ENCODE data around the gene ANKRA2. TPM values are rescaled to one million over a fixed set of nuclear protein-coding genes. Genes with fewer than 3 reads are reported as not detected.

The ANKRA2 gene
- total RNA-seq, 1 donor from 2014 or later: 28.9 TPM

- no peak overlapping the region for H3K27ac Mint-ChIP-seq
- peaks cover 20% of the 10 kb centered on the region for H3K9me3 Mint-ChIP-seq
- no peak overlapping the region for H3K4me3 Mint-ChIP-seq
- no peaks in the 10 kb centered on the region for H3K4me1 Mint-ChIP-seq
- H3K36me3 Mint-ChIP-seq: no peaks in the 10 kb centered on the region
- TF ChIP-seq CTCF (IDR thresholded peaks at IDR 0.05; ENCODE audit: unreplicated experiment): no peak
- DNase-seq (ENCODE audit: low spot score in 2 of 2, unreplicated experiment in 2 of 2): no peak
- H3K27me3 Mint-ChIP-seq (ENCODE audit: low read depth): peaks cover 28% of the 10 kb centered on the region
These were observed 31.3 kb downstream of the ANKRA2 start for GRCh38 chr5:73534011-73534644.

- no peak for DNase-seq (ENCODE audit: low spot score in 2 of 2, unreplicated experiment in 2 of 2)
- H3K36me3 Mint-ChIP-seq: no peaks in the 10 kb centered on the region
- H3K27me3 Mint-ChIP-seq (ENCODE audit: low read depth): peaks cover 25% of the 10 kb centered on the region
- no peaks in the 10 kb centered on the region for H3K4me1 Mint-ChIP-seq
- TF ChIP-seq CTCF (IDR thresholded peaks at IDR 0.05; ENCODE audit: unreplicated experiment): no peak
- no peak overlapping the region for H3K27ac Mint-ChIP-seq
- H3K4me3 Mint-ChIP-seq: no peak overlapping the region
- H3K9me3 Mint-ChIP-seq: peaks cover 20% of the 10 kb centered on the region
These were observed 33.2 kb downstream of the ANKRA2 start for GRCh38 chr5:73532195-73532594.

- no peaks in the 10 kb centered on the region for H3K36me3 Mint-ChIP-seq
- no peaks in the 10 kb centered on the region for H3K4me1 Mint-ChIP-seq
- peaks cover 25% of the 10 kb centered on the region for H3K27me3 Mint-ChIP-seq (ENCODE audit: low read depth)
- DNase-seq (ENCODE audit: low spot score in 2 of 2, unreplicated experiment in 2 of 2): no peak
- TF ChIP-seq CTCF (IDR thresholded peaks at IDR 0.05; ENCODE audit: unreplicated experiment): no peak
- peaks cover 20% of the 10 kb centered on the region for H3K9me3 Mint-ChIP-seq
- no peak overlapping the region for H3K27ac Mint-ChIP-seq
- no peak overlapping the region for H3K4me3 Mint-ChIP-seq
These were observed 34.1 kb downstream of the ANKRA2 start for GRCh38 chr5:73531356-73531755.

GRCh38 chr5:73529081-73529480 is 36.4 kb downstream of the ANKRA2 start:
- Mint-ChIP-seq H3K4me1 (no peaks in the 10 kb centered on the region), H3K4me3 (no peak overlapping the region), H3K27me3 (ENCODE audit: low read depth) (peaks cover 25% of the 10 kb centered on the region), H3K27ac (no peak overlapping the region), H3K36me3 (no peaks in the 10 kb centered on the region), H3K9me3 (peaks cover 9% of the 10 kb centered on the region)
- TF ChIP-seq CTCF (IDR thresholded peaks at IDR 0.05; ENCODE audit: unreplicated experiment): no peak
- DNase-seq (ENCODE audit: low spot score in 2 of 2, unreplicated experiment in 2 of 2): no peak

GRCh38 chr5:73528248-73528647 is 37.2 kb downstream of the ANKRA2 start:
- Mint-ChIP-seq H3K27ac (no peak overlapping the region), H3K27me3 (ENCODE audit: low read depth) (peaks cover 24% of the 10 kb centered on the region), H3K4me3 (no peak overlapping the region), H3K9me3 (peaks cover 7% of the 10 kb centered on the region), H3K36me3 (no peaks in the 10 kb centered on the region), H3K4me1 (no peaks in the 10 kb centered on the region)
- DNase-seq (ENCODE audit: low spot score in 2 of 2, unreplicated experiment in 2 of 2): no peak
- no peak for TF ChIP-seq CTCF (IDR thresholded peaks at IDR 0.05; ENCODE audit: unreplicated experiment)
